ENCODE measurements around the gene FCRL5. TPM values are rescaled to one million over a fixed set of nuclear protein-coding genes. Genes with fewer than 3 reads are reported as not detected.

FCRL5 gene
- total RNA-seq, 1 donor from 2014 or later, result not detected

- Histone ChIP-seq H3K36me3 (no peaks in the 10 kb centered on the region), H3K27me3 (no peaks in the 10 kb centered on the region), H3K4me1 (no peaks in the 10 kb centered on the region), H3K4me3 (no peak overlapping the region), H3K9me3 (no peaks in the 10 kb centered on the region), H3K27ac (no peak overlapping the region)
- intact Hi-C loops (cut with DNase I), result no loop called here
- DNase-seq (ENCODE audit: low spot score in 2 of 2), result no peak
- no peak for TF ChIP-seq CTCF (IDR thresholded peaks at IDR 0.05)
These were observed 9.6 kb downstream of the FCRL5 start for GRCh38 chr1:157542676-157543075.

GRCh38 chr1:157540852-157541251 is 11.5 kb downstream of the FCRL5 start:
- H3K4me3 ChIP-seq, result no peak overlapping the region
- no peak overlapping the region for H3K27ac ChIP-seq
- intact Hi-C loops (cut with DNase I), result no loop called here
- DNase-seq (ENCODE audit: low spot score in 2 of 2), result no peak
- no peaks in the 10 kb centered on the region for H3K9me3 ChIP-seq
- TF ChIP-seq CTCF (IDR thresholded peaks at IDR 0.05), result no peak
- H3K27me3 ChIP-seq, result no peaks in the 10 kb centered on the region
- H3K36me3 ChIP-seq, result no peaks in the 10 kb centered on the region
- no peaks in the 10 kb centered on the region for H3K4me1 ChIP-seq

- Histone ChIP-seq H3K27me3 (no peaks in the 10 kb centered on the region), H3K4me1 (no peaks in the 10 kb centered on the region), H3K4me3 (no peak overlapping the region), H3K9me3 (no peaks in the 10 kb centered on the region), H3K36me3 (no peaks in the 10 kb centered on the region), H3K27ac (no peak overlapping the region)
- no peak for DNase-seq (ENCODE audit: low spot score in 2 of 2)
- intact Hi-C loops (cut with DNase I), result no loop called here
- no peak for TF ChIP-seq CTCF (IDR thresholded peaks at IDR 0.05)
These were observed 12.1 kb downstream of the FCRL5 start for GRCh38 chr1:157540160-157540748.

- no peak for DNase-seq (ENCODE audit: low spot score in 2 of 2)
- no peaks in the 10 kb centered on the region for H3K4me1 ChIP-seq
- H3K27ac ChIP-seq, result no peak overlapping the region
- no peaks in the 10 kb centered on the region for H3K27me3 ChIP-seq
- no peaks in the 10 kb centered on the region for H3K9me3 ChIP-seq
- intact Hi-C loops (cut with DNase I), result no loop called here
- no peak overlapping the region for H3K4me3 ChIP-seq
- TF ChIP-seq CTCF (IDR thresholded peaks at IDR 0.05), result no peak
- no peaks in the 10 kb centered on the region for H3K36me3 ChIP-seq
These were observed 12.7 kb downstream of the FCRL5 start for GRCh38 chr1:157539568-157539967.

DNA sequence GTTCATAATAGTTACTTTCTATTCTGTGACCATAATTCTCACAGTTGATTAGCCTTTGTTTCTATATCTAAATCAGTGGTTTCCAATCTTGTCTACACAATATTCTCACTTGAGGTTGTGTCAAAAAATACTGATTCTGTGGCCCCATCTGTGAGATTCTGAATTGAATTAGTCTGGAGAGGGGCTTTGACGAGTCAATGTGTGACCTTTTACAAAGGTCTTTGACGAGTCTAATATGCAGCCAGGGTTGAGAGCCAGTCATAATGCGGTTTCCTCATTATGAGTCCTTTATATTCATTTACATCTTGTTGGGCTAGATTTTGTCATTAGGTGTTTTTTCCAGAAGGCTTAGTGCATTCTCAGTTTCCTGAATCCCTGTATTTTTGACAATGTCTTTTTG is 19.7 kb downstream of the FCRL5 start:
- no peaks in the 10 kb centered on the region for H3K36me3 ChIP-seq
- H3K27me3 ChIP-seq, result no peaks in the 10 kb centered on the region
- H3K9me3 ChIP-seq, result no peaks in the 10 kb centered on the region
- no peak for DNase-seq (ENCODE audit: low spot score in 2 of 2)
- no peak overlapping the region for H3K27ac ChIP-seq
- H3K4me1 ChIP-seq, result no peaks in the 10 kb centered on the region
- no peak overlapping the region for H3K4me3 ChIP-seq
- no peak for TF ChIP-seq CTCF (IDR thresholded peaks at IDR 0.05)
- intact Hi-C loops (cut with DNase I), result no loop called here

Measured in ascending aorta (tissue), 2 donors.